ENCODE measurements around the gene ITPKC. TPM values are rescaled to one million over a fixed set of nuclear protein-coding genes. Genes with fewer than 3 reads are reported as not detected.

Gene ITPKC
- total and polyA plus RNA-seq, 9 of the 15 experiments (the other 6 are each of a cell fraction or from before 2014, with no cell fraction given), result 0.08 to 9.3 (median 5.8) TPM

DNA sequence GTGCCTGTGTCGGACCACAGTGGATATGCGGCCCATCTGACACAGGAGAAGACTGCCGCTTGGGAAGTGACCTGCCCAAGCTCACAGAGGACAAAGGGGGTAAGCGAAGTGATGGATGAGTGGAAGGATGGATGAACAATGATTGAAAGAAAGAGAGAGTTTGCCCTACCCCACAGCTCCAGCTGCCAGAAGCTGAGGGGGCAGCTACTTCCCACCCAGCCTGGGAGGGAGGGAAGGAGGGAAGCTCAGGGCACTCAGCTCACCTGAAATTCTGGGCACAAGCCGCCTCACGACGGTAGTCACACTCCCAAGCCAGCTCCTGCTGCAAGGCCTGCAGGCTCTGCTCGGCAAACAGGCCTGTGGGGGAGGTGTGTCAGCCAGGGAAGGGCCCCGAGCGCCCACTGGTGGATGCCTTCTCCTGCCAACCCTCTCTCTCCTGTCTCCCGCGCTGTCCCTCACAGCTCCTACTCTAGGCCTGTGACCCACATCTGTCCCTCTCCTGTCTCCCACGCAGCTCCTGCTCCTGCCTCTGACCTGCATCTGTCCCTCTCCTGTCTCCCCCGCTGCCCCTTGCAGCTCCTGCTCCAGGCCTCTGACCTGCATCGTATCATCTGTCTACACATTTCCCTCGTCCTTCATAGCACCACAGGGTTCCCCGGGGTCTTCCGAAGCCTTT is 14.4 kb upstream of the ITPKC start (continued):
- TF ChIP-seq RBM34 (IDR thresholded peaks at IDR 0.05; ENCODE audit: borderline replicate concordance, insufficient read depth, low read length) (no peak), ZNF217 (CRISPR knock-in tag; IDR thresholded peaks at IDR 0.05) (no peak), CBX1 (IDR thresholded peaks at IDR 0.05; ENCODE audit: low read depth) (no peak), CC2D1A (IDR thresholded peaks at IDR 0.05) (peak; percentile 81), IFI16 (CRISPR knock-in tag; IDR thresholded peaks at IDR 0.05) (no peak), PHF20 (IDR thresholded peaks at IDR 0.05; ENCODE audit: partially characterized antibody) (peak; percentile 55), MTA2 (IDR thresholded peaks at IDR 0.05; ENCODE audit: low read depth) (no peak)

DNA sequence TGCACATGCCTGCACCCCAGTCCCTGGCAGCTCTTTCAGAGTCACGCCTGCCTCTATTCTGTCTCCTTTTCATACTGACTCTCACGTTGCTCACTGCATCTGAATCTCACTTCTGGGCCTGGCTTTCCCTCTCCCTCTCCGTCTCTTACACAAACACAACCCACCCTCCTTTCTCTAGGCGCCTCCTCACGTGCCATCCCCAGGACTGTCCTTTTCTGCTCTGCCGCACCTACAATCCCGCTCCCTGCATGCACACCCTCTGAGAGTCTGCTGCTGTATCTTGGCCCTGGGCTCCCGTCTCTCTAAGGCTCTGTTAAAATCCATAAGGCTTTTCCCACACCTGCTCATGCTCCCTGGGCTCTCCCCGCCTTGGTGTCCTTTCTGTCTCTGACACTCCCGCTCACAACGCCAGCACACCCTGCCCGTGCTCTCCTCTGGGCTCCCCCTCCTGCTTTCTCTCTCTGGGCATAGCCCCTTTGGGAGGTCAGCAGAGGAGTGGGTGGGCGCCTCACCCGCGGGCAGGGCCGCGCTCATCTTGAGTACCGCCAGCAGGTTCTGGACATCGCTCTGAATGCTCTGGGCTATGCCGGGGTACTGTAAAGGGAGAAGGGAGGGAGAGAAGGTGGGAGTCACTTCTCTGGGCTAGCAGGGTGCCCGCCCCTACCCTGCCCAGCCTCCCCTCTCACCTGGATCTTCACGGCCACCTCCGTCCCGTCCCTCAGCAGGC is 13.7 kb upstream of the ITPKC start:
- peak overlapping the region; percentile 25 to 91; a peak in 3 of 4 replicates for H3K9ac ChIP-seq (ENCODE audit: insufficient read depth in 1 of 2, low read depth in 2 of 2, low read length in 2 of 2)
- ChIA-PET POLR2A (interaction anchor here (0.6 to 1.7 kb wide), 7 partner anchors 11 to 1151 kb away, joined by 3 to 6 read pairs (median 5); partner anchors contain the start of genes COQ8B and ITPKC), CTCF (ENCODE audit: low intra/inter-chr PET ratio) (interaction anchor here (0.5 to 2.3 kb wide), 3 partner anchors 40 to 247 kb away, joined by 3 to 21 read pairs (median 3); no protein-coding TSS in a partner anchor)
- intact Hi-C loops (cut with micrococcal nuclease) (no loop called here), in situ Hi-C loops (cut with MboI) (no loop called here)
- H4K20me1 ChIP-seq (replicated peaks; ENCODE audit: control insufficient read depth, insufficient read depth, low read length), result no peaks in the 10 kb centered on the region
- peak overlapping the region; percentile 80 for H2AFZ ChIP-seq (ENCODE audit: low read depth, low read length)
- H3K79me2 ChIP-seq (ENCODE audit: control insufficient read depth, insufficient read depth, low read length), result no peaks in the 10 kb centered on the region
- BruUV-seq (replicated peaks), result no TSS peak
- peaks cover 12 to 27% of the 10 kb centered on the region in 2 experiments; a peak in 4 of 5 replicates for H3K4me1 ChIP-seq (replicated peaks in 1 of 2; ENCODE audit: control insufficient read depth in 2 of 2, insufficient read depth in 2 of 2, low read length in 2 of 2)
- H3K27ac ChIP-seq (ENCODE audit: extremely low read depth, low read depth, low read length), result peak overlapping the region; percentile 27; the same call in 1 of the 3 replicates
- peaks cover 37% of the 10 kb centered on the region for H3K36me3 ChIP-seq (ENCODE audit: control insufficient read depth, insufficient read depth, low read length)
- no peak overlapping the region for H3K4me3 ChIP-seq
- WGBS (ENCODE audit: insufficient coverage, low coverage, missing lambda C conversion rate), result 76% methylated on average over 21 of the region's 24 CpGs
- no peaks in the 10 kb centered on the region for H3K9me3 ChIP-seq (replicated peaks; ENCODE audit: control insufficient read depth, insufficient read depth, low read depth, low read length)
- H3K27me3 ChIP-seq (ENCODE audit: control insufficient read depth in 2 of 2, insufficient read depth in 2 of 2, low read length in 2 of 2), result no peaks in the 10 kb centered on the region
- H3K4me2 ChIP-seq (ENCODE audit: insufficient read depth, low read length), result peak overlapping the region; percentile 33; the same call in 1 of the 2 replicates
- ATAC-seq (no peak; the same call in 2 of the 3 replicates), DNase-seq (ENCODE audit: extremely low read depth in 1 of 4, low spot score in 3 of 4) (no peak), FAIRE-seq (no peak)
- H3K9me1 ChIP-seq (ENCODE audit: control insufficient read depth, insufficient read depth, low read length), result no peaks in the 10 kb centered on the region
- TF ChIP-seq LARP7 (IDR thresholded peaks at IDR 0.05) (0 out of 2 replicates have a peak, but pooled peaks have one; percentile 0), BHLHE40 (IDR thresholded peaks at IDR 0.05; ENCODE audit: low read length) (peak; percentile 27; the same call in 1 of the 2 replicates), ZNF41 (CRISPR knock-in tag; conservative IDR thresholded peaks at IDR 0.05) (no peak)
